HepG2 (cell line): ENCODE data around the gene PRDM15. TPM values are rescaled to one million over a fixed set of nuclear protein-coding genes. Genes with fewer than 3 reads are reported as not detected.

Source experiments
- ATAC-seq: fragments of 200-7000 bp; cut with Tn5 transposase; 3 replicates; pipeline ENCODE4 v1.9.1; 2020; ENCODE audit warnings: mild to moderate bottlenecking, moderate library complexity
- BruUV-seq: library from RNA; stranded (reverse); fragments of 400-500 nt; replicated peaks from 2 replicates; lab custom pipeline; 2021; lab: Mats Ljungman, UMichigan
- CTCF ChIA-PET: fragments of 300-600 bp; formaldehyde crosslinking; extraction: SDS; loops from one replicate; lab custom pipeline; 2021; ENCODE audit warnings: low total read pairs, inconsistent platforms, low intra/inter-chr PET ratio; lab: Yijun Ruan, JAX
- POLR2A ChIA-PET: fragments of 350-600 bp; sonication (Branson Sonifier 250); formaldehyde crosslinking; loops from one replicate; lab custom pipeline; 2020; ENCODE audit warnings: antibody characterized with exemption, inconsistent platforms; lab: Yijun Ruan, JAX
- DNase-seq: peaks from one replicate; pipeline ENCODE4 v3.0.0-alpha.2; 2015; ENCODE audit warnings: low spot score
- FAIRE-seq: peaks from 3 replicates; lab custom pipeline; 2011; peaks lifted over from hg19 to GRCh38; lab: Jason Lieb, UNC
- H2AFZ ChIP-seq: one replicate; pipeline ENCODE4 v1.6.1; 2011; ENCODE audit warnings: low read length, inconsistent platforms
- H3K27ac ChIP-seq: fragments of 300-600 bp; 3 replicates; pipeline ENCODE4 v1.8.0; 2011; ENCODE audit warnings: mixed run types, mild to moderate bottlenecking, mixed read lengths, low read length, inconsistent platforms; ENCODE audit not compliant: insufficient read depth; ENCODE audit errors: extremely low read length
- H3K27me3 ChIP-seq, 2 experiments: fragments of 200-600 bp in 1 of 2; 2 replicates in 1 of 2; 3 replicates in 1 of 2; pipeline versions ENCODE4 v1.6.0 to v1.8.0; 2011; ENCODE audit warnings: low read length in 2 of 2, mild to moderate bottlenecking in 2 of 2, moderate library complexity in 2 of 2, inconsistent platforms in 1 of 2; ENCODE audit not compliant: insufficient read depth in 2 of 2, control insufficient read depth in 1 of 2
- H3K36me3 ChIP-seq, 2 experiments: fragments of 200-600 bp in 1 of 2; replicated peaks in 1 of 2; 2 replicates in 1 of 2; 3 replicates in 1 of 2; pipeline versions ENCODE4 v1.5.1 to v1.8.0; 2011; ENCODE audit warnings: low read length in 2 of 2, inconsistent platforms in 1 of 2; ENCODE audit not compliant: insufficient read depth in 2 of 2, control insufficient read depth in 1 of 2
- H3K4me1 ChIP-seq: 2 replicates; pipeline ENCODE4 v1.5.1; 2012; ENCODE audit warnings: low read length, inconsistent platforms; ENCODE audit not compliant: insufficient read depth
- H3K4me2 ChIP-seq: 2 replicates; pipeline ENCODE4 v1.6.0; 2011; ENCODE audit warnings: low read depth, low read length, inconsistent platforms
- H3K4me3 ChIP-seq, 3 experiments: fragments of 200-600 bp in 1 of 3; sonication (generic), shearing (Covaris generic) in 1 of 3; replicated peaks in 1 of 3; 2 replicates each; pipeline ENCODE4 v1.5.1; 2011 to 2016; ENCODE audit warnings: low read length in 3 of 3, inconsistent platforms in 2 of 3, low read depth in 2 of 3, mild to moderate bottlenecking in 2 of 3, control low read depth in 1 of 3, mixed read lengths in 1 of 3; ENCODE audit not compliant: insufficient read depth in 1 of 3
- H3K79me2 ChIP-seq: one replicate; pipeline ENCODE4 v1.6.1; 2011; ENCODE audit warnings: low read length, inconsistent platforms; ENCODE audit not compliant: insufficient read depth
- H3K9ac ChIP-seq: 2 replicates; pipeline ENCODE4 v1.6.0; 2011; ENCODE audit warnings: mild to moderate bottlenecking, low read depth, low read length, inconsistent platforms; ENCODE audit not compliant: insufficient read depth
- H3K9me3 ChIP-seq: 2 replicates; pipeline ENCODE4 v1.5.1; 2012; ENCODE audit warnings: mild to moderate bottlenecking, low read length
- H4K20me1 ChIP-seq: 2 replicates; pipeline ENCODE4 v1.6.0; 2011; ENCODE audit warnings: inconsistent platforms, mild to moderate bottlenecking, low read length, moderate library complexity; ENCODE audit not compliant: insufficient read depth
- ARID5B ChIP-seq: IDR thresholded peaks from 2 replicates; pipeline ENCODE4 v1.4.0; 2020; ENCODE audit warnings: mild to moderate bottlenecking, missing genetic modification reagents
- BORCS8-MEF2B ChIP-seq: sonication (generic); formaldehyde crosslinking; IDR thresholded peaks from 2 replicates; pipeline ENCODE4 v1.8.0; 2022; ENCODE audit warnings: mild to moderate bottlenecking, missing genetic modification reagents
- DNMT3B ChIP-seq: conservative IDR thresholded peaks from 2 replicates; pipeline ENCODE4 v1.6.1; 2016; ENCODE audit warnings: missing biosample characterization, control low read depth
- KLF6 ChIP-seq: IDR thresholded peaks from 2 replicates; pipeline ENCODE4 v1.8.0; 2016; ENCODE audit warnings: missing biosample characterization, missing genetic modification reagents
- POGZ ChIP-seq: sonication (generic); formaldehyde crosslinking; IDR thresholded peaks from 2 replicates; pipeline ENCODE4 v1.4.0; 2020; ENCODE audit warnings: mild to moderate bottlenecking, missing genetic modification reagents
- ZHX2 ChIP-seq, 2 experiments: sonication (generic) in 1 of 2; formaldehyde crosslinking in 1 of 2; IDR thresholded peaks; 2 replicates each; pipeline versions ENCODE4 v1.6.1 to v1.9.0; 2014 to 2022; ENCODE audit warnings: antibody characterized with exemption in 1 of 2, borderline replicate concordance in 1 of 2, inconsistent platforms in 1 of 2, low read depth in 1 of 2, missing genetic modification reagents in 1 of 2
- ZNF296 ChIP-seq: sonication (generic); formaldehyde crosslinking; conservative IDR thresholded peaks from 2 replicates; pipeline ENCODE4 v1.5.0; 2020; ENCODE audit warnings: mild to moderate bottlenecking, missing genetic modification reagents
- WGBS: methylation state at CpG from one replicate; pipeline ENCODE4 v1.1.6; 2017; ENCODE audit warnings: low lambda C conversion rate; 5-methylcytosine and 5-hydroxymethylcytosine counted together
- in situ Hi-C: cut with HindIII; loops from 2 replicates; pipeline ENCODE4 v1.10.0; 2017; ENCODE audit warnings: low pct_unique_long_range_greater_than_20kb; ENCODE audit not compliant: extremely low pct_ligation_motif_present
- intact Hi-C: fragments of 100-400 bp; cut with micrococcal nuclease; formaldehyde crosslinking; loops from one replicate; pipeline ENCODE4 v1.10.0; 2022; ENCODE audit not compliant: unreplicated experiment
- polyA plus RNA-seq, 8 experiments: library from polyadenylated mRNA; depleted of rRNA in 3 of 8; stranded (reverse) in 7 of 8; unstranded in 1 of 8; fragments of >200 nt; fragmentation: Illumina TruSeq in 4 of 8; extraction: Trizol in 4 of 8; gene quantifications; 2 replicates each; pipeline versions ENCODE4 v1.2.1 to v1.2.3, GENCODE V29; 2011 to 2016; ENCODE audit warnings: low read depth in 4 of 8, missing spikeins in 1 of 8, mixed read lengths in 1 of 8; ENCODE audit not compliant: insufficient read depth in 1 of 8
- total RNA-seq, 5 experiments: library from RNA; depleted of rRNA; stranded (reverse); fragments of >200 nt; fragmentation: Illumina TruSeq; extraction: Trizol; gene quantifications; 2 replicates each; pipeline ENCODE4 v1.2.3, GENCODE V29; 2016; ENCODE audit warnings: low read depth in 1 of 5

The PRDM15 gene
- total and polyA plus RNA-seq, 2 of the 13 experiments (the other 11 are each of a cell fraction or from before 2014, with no cell fraction given): 4.0 to 6.9 TPM

GRCh38 chr21:41901099-41901498 lies 22.0 kb upstream of the PRDM15 start:
- POLR2A ChIA-PET: no interaction called here
- no peaks in the 10 kb centered on the region for H3K9me3 ChIP-seq
- no peaks in the 10 kb centered on the region for H3K79me2 ChIP-seq
- DNase-seq: no peak
- TF ChIP-seq ARID5B (CRISPR knock-in tag) (no peak), ZNF296 (CRISPR knock-in tag) (no peak), POGZ (CRISPR knock-in tag) (no peak), BORCS8-MEF2B (CRISPR knock-in tag) (no peak), ZHX2 (IDR thresholded peaks at IDR 0.05; ENCODE audit: low read depth) (no peak), ZHX2 (CRISPR knock-in tag; IDR thresholded peaks at IDR 0.05; ENCODE audit: borderline replicate concordance) (no peak), KLF6 (CRISPR knock-in tag) (no peak), DNMT3B (CRISPR knock-in tag) (no peak)
- TF ChIP-seq, all 625 proteins: peak for 0
- Histone ChIP-seq H3K27me3 (no peaks in the 10 kb centered on the region), H3K27ac (no peak overlapping the region), H3K4me3 (no peak overlapping the region), H3K36me3 (peaks cover 3 to 33% of the 10 kb centered on the region in 2 experiments; a peak in 3 of 5 replicates), H2AFZ (no peak overlapping the region), H3K4me1 (no peaks in the 10 kb centered on the region), H3K9ac (no peak overlapping the region), H3K4me2 (no peak overlapping the region), H4K20me1 (no peaks in the 10 kb centered on the region)
- no peak for ATAC-seq
- CTCF ChIA-PET: no interaction called here
- WGBS: 93% methylated on average over 12 of the region's 12 CpGs
- no peak for FAIRE-seq
- in situ Hi-C loops: no loop called here
- no TSS peak for BruUV-seq
- intact Hi-C loops: no loop called here
